Neural cell (in vitro differentiated cells): ENCODE measurements around the gene ZNF263. TPM values are rescaled to one million over a fixed set of nuclear protein-coding genes. Genes with fewer than 3 reads are reported as not detected.

ENCODE experiments used
- H2AFZ ChIP-seq: fragments of 200-600, 300-800 bp; sonication (generic), shearing (Covaris generic); 2 replicates; pipeline ENCODE4 v1.6.0; 2014; ENCODE audit warnings: low read depth, mild to moderate bottlenecking, antibody characterized with exemption, low read length, moderate library complexity
- H3F3A ChIP-seq: fragments of 200-600 bp; shearing (Covaris generic); 2 replicates; pipeline ENCODE4 v1.6.1; 2016; ENCODE audit warnings: mild to moderate bottlenecking, moderate library complexity, mixed read lengths, antibody characterized with exemption, low read length; ENCODE audit not compliant: insufficient read depth, poor library complexity, severe bottlenecking
- H3K27ac ChIP-seq: fragments of 200-600, 300-800 bp; sonication (generic), shearing (Covaris generic); 2 replicates; pipeline ENCODE4 v1.5.1; 2014; ENCODE audit warnings: mild to moderate bottlenecking, low read length, moderate library complexity
- H3K27me3 ChIP-seq: fragments of 300-800, 200-600 bp; sonication (generic), shearing (Covaris generic); 2 replicates; pipeline ENCODE4 v1.6.0; 2014; ENCODE audit warnings: mild to moderate bottlenecking, low read depth, low read length, moderate library complexity; ENCODE audit not compliant: insufficient read depth
- H3K36me3 ChIP-seq: fragments of 300-800, 200-600 bp; sonication (generic), shearing (Covaris generic); 2 replicates; pipeline ENCODE4 v1.5.1; 2014; ENCODE audit warnings: mild to moderate bottlenecking, antibody characterized with exemption, low read length, moderate library complexity; ENCODE audit not compliant: insufficient read depth
- H3K4me2 ChIP-seq: fragments of 300-800, 200-600 bp; sonication (generic), shearing (Covaris generic); 2 replicates; pipeline ENCODE4 v1.6.0; 2014; ENCODE audit warnings: mild to moderate bottlenecking, low read length
- H3K4me3 ChIP-seq: fragments of 300-800, 200-600 bp; sonication (generic), shearing (Covaris generic); 2 replicates; pipeline ENCODE4 v1.5.1; 2014; ENCODE audit warnings: mild to moderate bottlenecking, low read length, moderate library complexity
- H3K79me2 ChIP-seq: fragments of 200-600 bp; shearing (Covaris generic); replicated peaks from 2 replicates; pipeline ENCODE4 v1.6.0; 2014; ENCODE audit warnings: mild to moderate bottlenecking, low read length, moderate library complexity; ENCODE audit not compliant: insufficient read depth
- H3K9ac ChIP-seq: fragments of 300-800, 200-600 bp; sonication (generic), shearing (Covaris generic); 2 replicates; pipeline ENCODE4 v1.6.1; 2016; ENCODE audit warnings: mild to moderate bottlenecking, low read length, mixed read lengths
- H3K9me2 ChIP-seq: fragments of 200-600 bp; shearing (Covaris generic); 2 replicates; pipeline ENCODE4 v1.6.1; 2016; ENCODE audit warnings: mild to moderate bottlenecking, low read length, mixed read lengths; ENCODE audit not compliant: insufficient read depth
- H3K9me3 ChIP-seq: fragments of 200-600, 300-800 bp; sonication (generic), shearing (Covaris generic); 2 replicates; pipeline ENCODE4 v1.6.1; 2016; ENCODE audit warnings: mild to moderate bottlenecking, mixed run types, low read length, moderate library complexity, mixed read lengths
- H4K20me1 ChIP-seq: fragments of 200-600 bp; shearing (Covaris generic); 2 replicates; pipeline ENCODE4 v1.6.1; 2016; ENCODE audit warnings: mild to moderate bottlenecking, mixed run types; ENCODE audit not compliant: insufficient read depth
- CTCF ChIP-seq: fragments of 450-650 bp; IDR thresholded peaks from 2 replicates; pipeline ENCODE4 v1.5.1; 2014; ENCODE audit warnings: antibody characterized with exemption, mild to moderate bottlenecking, moderate library complexity; ENCODE audit not compliant: poor library complexity, severe bottlenecking
- EP300 ChIP-seq: fragments of 450-650 bp; conservative IDR thresholded peaks from 2 replicates; pipeline ENCODE4 v1.6.1; 2014; ENCODE audit warnings: antibody characterized with exemption, mild to moderate bottlenecking, moderate library complexity; ENCODE audit not compliant: poor library complexity, severe bottlenecking
- EZH2 ChIP-seq: fragments of 200-600, 300-800 bp; shearing (Covaris generic), sonication (generic); IDR thresholded peaks from 2 replicates; pipeline ENCODE4 v1.6.1; 2014; ENCODE audit warnings: antibody characterized with exemption, low read length, borderline replicate concordance, mild to moderate bottlenecking; ENCODE audit not compliant: insufficient read depth, poor library complexity, severe bottlenecking
- MXI1 ChIP-seq: fragments of 450-650 bp; conservative IDR thresholded peaks from 2 replicates; pipeline ENCODE4 v1.6.1; 2014; ENCODE audit warnings: antibody characterized with exemption, mild to moderate bottlenecking; ENCODE audit not compliant: poor library complexity, severe bottlenecking
- POLR2AphosphoS5 ChIP-seq: IDR thresholded peaks from 2 replicates; pipeline ENCODE4 v1.6.1; 2012
- RAD21 ChIP-seq: fragments of 450-650 bp; conservative IDR thresholded peaks from 2 replicates; pipeline ENCODE4 v1.6.1; 2014; ENCODE audit warnings: antibody characterized with exemption, mild to moderate bottlenecking, moderate library complexity
- REST ChIP-seq: IDR thresholded peaks from 2 replicates; pipeline ENCODE4 v1.6.1; 2012; ENCODE audit warnings: borderline replicate concordance
- SMC3 ChIP-seq: fragments of 450-650 bp; conservative IDR thresholded peaks from 2 replicates; pipeline ENCODE4 v1.6.1; 2014; ENCODE audit warnings: antibody characterized with exemption, mild to moderate bottlenecking, moderate library complexity; ENCODE audit not compliant: poor library complexity
- TAF1 ChIP-seq: IDR thresholded peaks from 2 replicates; pipeline ENCODE4 v1.6.1; 2012; ENCODE audit warnings: low read depth
- polyA plus RNA-seq: library from polyadenylated mRNA; depleted of rRNA; stranded (reverse); fragments of >200 nt; gene quantifications from 2 replicates; pipeline ENCODE4 v1.2.3, GENCODE V29; 2014

ZNF263 gene
- polyA plus RNA-seq, 1 donor from 2014 or later, result 65.4 TPM

- Histone ChIP-seq H3K4me3 (no peak overlapping the region), H2AFZ (no peak overlapping the region), H3K9me3 (no peaks in the 10 kb centered on the region), H3K9me2 (no peaks in the 10 kb centered on the region), H4K20me1 (no peaks in the 10 kb centered on the region), H3K27ac (no peak overlapping the region), H3K9ac (no peak overlapping the region), H3K4me2 (no peak overlapping the region), H3K36me3 (no peaks in the 10 kb centered on the region), H3K79me2 (no peaks in the 10 kb centered on the region), H3F3A (no peaks in the 10 kb centered on the region), H3K27me3 (no peaks in the 10 kb centered on the region)
- TF ChIP-seq SMC3, result no peak
- no peak for TF ChIP-seq MXI1
- no peak for TF ChIP-seq RAD21
- TF ChIP-seq CTCF, result no peak
- no peak for TF ChIP-seq REST
- TF ChIP-seq POLR2AphosphoS5, result no peak
- no peak for TF ChIP-seq EZH2
- TF ChIP-seq EP300, result no peak
- TF ChIP-seq TAF1, result no peak
These were observed 34.3 kb upstream of the ZNF263 start for GRCh38 chr16:3249020-3249419.

GRCh38 chr16:3249451-3249850, 33.8 kb upstream of the ZNF263 start:
- Histone ChIP-seq H3K36me3 (no peaks in the 10 kb centered on the region), H4K20me1 (no peaks in the 10 kb centered on the region), H3K9ac (no peak overlapping the region), H2AFZ (no peak overlapping the region), H3K4me3 (no peak overlapping the region), H3K4me2 (no peak overlapping the region), H3K27ac (no peak overlapping the region), H3K79me2 (no peaks in the 10 kb centered on the region), H3K9me2 (no peaks in the 10 kb centered on the region), H3F3A (no peaks in the 10 kb centered on the region), H3K27me3 (no peaks in the 10 kb centered on the region), H3K9me3 (no peaks in the 10 kb centered on the region)
- TF ChIP-seq EZH2, result no peak
- no peak for TF ChIP-seq EP300
- TF ChIP-seq POLR2AphosphoS5, result no peak
- no peak for TF ChIP-seq RAD21

- no peak overlapping the region for H3K4me2 ChIP-seq
- no peaks in the 10 kb centered on the region for H3K9me3 ChIP-seq
- H3K36me3 ChIP-seq, result no peaks in the 10 kb centered on the region
- no peaks in the 10 kb centered on the region for H3K27me3 ChIP-seq
- no peak for TF ChIP-seq MXI1
- no peak for TF ChIP-seq POLR2AphosphoS5
- TF ChIP-seq REST, result no peak
- TF ChIP-seq SMC3, result no peak
- no peak for TF ChIP-seq EP300
- no peak for TF ChIP-seq CTCF
- no peak for TF ChIP-seq RAD21
- TF ChIP-seq EZH2, result no peak
- TF ChIP-seq TAF1, result no peak
- H3K27ac ChIP-seq, result no peak overlapping the region
- H3K4me3 ChIP-seq, result no peak overlapping the region
- H4K20me1 ChIP-seq, result no peaks in the 10 kb centered on the region
- H3F3A ChIP-seq, result no peaks in the 10 kb centered on the region
- no peak overlapping the region for H2AFZ ChIP-seq
- H3K9me2 ChIP-seq, result no peaks in the 10 kb centered on the region
- H3K79me2 ChIP-seq, result no peaks in the 10 kb centered on the region
- no peak overlapping the region for H3K9ac ChIP-seq
These were observed 30.3 kb upstream of the ZNF263 start for GRCh38 chr16:3252967-3253366.
